RWPE1 (cell line): ENCODE data around the gene EYA4.

Experiments used
- CTCF ChIA-PET: fragments of 350-600 bp; sonication (Branson Sonifier 250); formaldehyde crosslinking; extraction: SDS; loops from one replicate; lab custom pipeline; 2021; lab: Yijun Ruan, JAX
- POLR2A ChIA-PET: fragments of 400-600 bp; formaldehyde crosslinking; extraction: SDS; loops from one replicate; lab custom pipeline; 2020; ENCODE audit warnings: antibody characterized with exemption; ENCODE audit not compliant: low non-redundant PET; lab: Yijun Ruan, JAX
- DNase-seq: peaks from one replicate; pipeline ENCODE4 v3.0.0; 2012; ENCODE audit warnings: low spot score
- H3K27ac ChIP-seq: fragments of 450-650 bp; 2 replicates; pipeline ENCODE4 v1.5.1; 2017
- TF ChIP-seq, protein P1 (sequence below): fragments of 450-650 bp; conservative IDR thresholded peaks from 2 replicates; pipeline ENCODE4 v1.5.1; 2017; ENCODE audit warnings: low read depth, mild to moderate bottlenecking

Gene EYA4

DNA sequence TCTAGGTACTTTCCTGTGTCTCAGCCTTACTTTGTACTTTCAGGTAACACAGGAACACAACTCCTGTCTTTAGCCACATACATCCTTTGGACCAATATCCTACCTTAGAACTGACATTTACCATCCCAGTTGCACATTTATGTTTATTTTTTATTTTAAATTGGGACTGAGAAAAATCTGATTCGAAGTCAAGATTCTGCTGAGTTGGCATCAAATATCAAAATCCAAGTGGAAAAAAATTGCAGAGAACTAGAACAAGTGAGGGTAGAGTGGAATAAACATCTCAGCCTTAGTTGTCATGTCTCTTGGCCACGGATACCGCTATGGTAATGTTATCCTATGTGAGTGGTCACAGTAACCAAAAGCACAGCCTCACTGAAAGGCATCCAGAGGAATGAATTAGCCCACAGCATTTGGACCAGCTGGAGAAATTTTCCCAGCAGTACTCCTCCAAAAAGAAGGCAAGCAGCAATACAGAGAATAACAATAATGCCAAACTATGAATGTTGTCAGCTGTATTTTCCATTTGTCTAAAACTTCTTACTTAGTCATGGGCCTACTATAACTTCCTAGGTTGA lies 17.6 kb upstream of the EYA4 start:
- CTCF ChIA-PET: no interaction called here
- POLR2A ChIA-PET: no interaction called here
- no peak for DNase-seq
- TF ChIP-seq, protein P1, sequence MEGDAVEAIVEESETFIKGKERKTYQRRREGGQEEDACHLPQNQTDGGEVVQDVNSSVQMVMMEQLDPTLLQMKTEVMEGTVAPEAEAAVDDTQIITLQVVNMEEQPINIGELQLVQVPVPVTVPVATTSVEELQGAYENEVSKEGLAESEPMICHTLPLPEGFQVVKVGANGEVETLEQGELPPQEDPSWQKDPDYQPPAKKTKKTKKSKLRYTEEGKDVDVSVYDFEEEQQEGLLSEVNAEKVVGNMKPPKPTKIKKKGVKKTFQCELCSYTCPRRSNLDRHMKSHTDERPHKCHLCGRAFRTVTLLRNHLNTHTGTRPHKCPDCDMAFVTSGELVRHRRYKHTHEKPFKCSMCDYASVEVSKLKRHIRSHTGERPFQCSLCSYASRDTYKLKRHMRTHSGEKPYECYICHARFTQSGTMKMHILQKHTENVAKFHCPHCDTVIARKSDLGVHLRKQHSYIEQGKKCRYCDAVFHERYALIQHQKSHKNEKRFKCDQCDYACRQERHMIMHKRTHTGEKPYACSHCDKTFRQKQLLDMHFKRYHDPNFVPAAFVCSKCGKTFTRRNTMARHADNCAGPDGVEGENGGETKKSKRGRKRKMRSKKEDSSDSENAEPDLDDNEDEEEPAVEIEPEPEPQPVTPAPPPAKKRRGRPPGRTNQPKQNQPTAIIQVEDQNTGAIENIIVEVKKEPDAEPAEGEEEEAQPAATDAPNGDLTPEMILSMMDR: no peak
- H3K27ac ChIP-seq: no peak overlapping the region

DNA sequence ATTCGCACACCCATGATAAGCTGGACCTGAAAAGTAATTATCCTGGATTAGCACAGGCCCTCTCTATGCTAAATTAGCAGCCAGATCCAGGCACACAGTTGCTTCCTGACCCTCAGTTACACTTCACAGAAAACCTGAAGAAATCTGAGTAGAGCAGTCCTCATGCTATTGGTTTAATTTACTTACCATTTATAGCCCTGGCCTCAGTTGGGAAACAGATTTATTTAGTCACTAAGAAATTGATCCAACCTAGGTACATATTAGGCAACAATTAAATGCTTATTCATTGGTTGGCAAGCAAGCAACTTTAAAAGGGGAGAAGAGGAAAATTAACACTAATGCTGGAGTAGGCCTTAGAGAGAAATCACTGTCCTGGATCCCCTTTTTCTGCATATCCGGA lies 15.6 kb upstream of the EYA4 start:
- TF ChIP-seq, protein P1: no peak
- ChIA-PET POLR2A (no interaction called here), CTCF (no interaction called here)
- no peak overlapping the region for H3K27ac ChIP-seq
- no peak for DNase-seq

DNA sequence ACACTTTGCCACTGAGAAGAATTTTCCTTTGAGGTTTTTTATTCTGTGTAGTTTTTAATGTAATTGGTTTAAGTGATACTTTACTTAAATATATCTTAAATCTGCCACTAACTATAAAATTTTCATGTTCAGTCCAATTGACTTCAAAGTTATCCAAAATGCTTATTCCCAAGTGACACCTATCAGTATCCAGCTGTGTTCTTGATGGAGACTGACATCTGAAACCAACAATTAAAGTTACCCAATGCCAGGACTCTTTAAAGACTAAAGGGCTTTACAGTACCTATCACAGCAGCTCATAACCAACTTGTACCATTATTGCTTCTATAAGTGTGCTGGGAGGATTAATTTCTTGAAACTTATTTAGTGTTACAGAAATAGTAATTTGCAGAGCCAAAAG lies 13.8 kb upstream of the EYA4 start:
- no peak for DNase-seq
- TF ChIP-seq, protein P1: no peak
- ChIA-PET CTCF (interaction anchor here (0.7 kb wide), 1 partner anchor 11 kb away, joined by 3 read pairs; no protein-coding TSS in a partner anchor), POLR2A (no interaction called here)
- H3K27ac ChIP-seq: no peak overlapping the region

DNA sequence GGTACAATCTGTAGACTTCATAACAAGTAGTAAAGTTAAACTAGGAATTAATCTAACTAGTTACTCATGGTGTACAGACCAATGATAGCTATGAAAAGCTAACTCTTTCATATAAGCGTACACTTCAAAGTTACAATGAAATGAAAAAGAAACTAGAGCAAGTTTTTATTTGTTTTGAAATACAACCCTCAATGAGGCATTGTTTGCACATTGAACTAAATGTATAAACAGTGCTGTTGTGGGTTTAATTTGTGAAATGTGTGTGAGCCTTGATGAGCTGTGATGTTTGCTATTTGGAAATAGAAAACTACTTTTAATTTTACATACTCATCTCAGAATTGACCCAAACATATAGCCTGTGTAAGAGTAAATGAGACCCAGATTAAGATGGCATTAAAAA lies 11.1 kb upstream of the EYA4 start:
- ChIA-PET POLR2A (no interaction called here), CTCF (interaction anchor here (0.8 kb wide), 1 partner anchor 14 kb away, joined by 3 read pairs; no protein-coding TSS in a partner anchor)
- no peak overlapping the region for H3K27ac ChIP-seq
- TF ChIP-seq, protein P1: no peak
- DNase-seq: no peak

DNA sequence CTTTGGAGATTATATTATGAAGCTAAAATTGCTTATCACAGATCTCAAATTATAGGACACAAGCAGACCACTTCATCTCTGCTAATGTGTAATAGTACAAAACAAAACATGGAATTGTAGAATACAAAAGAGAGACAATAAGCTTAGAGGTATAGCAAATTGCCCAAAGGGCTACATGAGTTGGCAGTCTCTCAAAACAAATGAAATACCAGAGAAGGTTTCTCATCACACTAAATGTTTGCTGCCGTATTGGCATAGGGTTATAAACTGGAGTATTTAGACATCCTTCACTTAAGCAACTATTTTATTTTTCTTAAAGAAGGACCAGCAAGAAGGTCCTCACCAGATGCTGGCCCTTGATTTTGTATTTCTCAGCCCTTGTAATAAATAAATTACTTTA lies 5.9 kb upstream of the EYA4 start:
- H3K27ac ChIP-seq: no peak overlapping the region
- DNase-seq: no peak
- ChIA-PET CTCF (no interaction called here), POLR2A (no interaction called here)
- TF ChIP-seq, protein P1: no peak

DNA sequence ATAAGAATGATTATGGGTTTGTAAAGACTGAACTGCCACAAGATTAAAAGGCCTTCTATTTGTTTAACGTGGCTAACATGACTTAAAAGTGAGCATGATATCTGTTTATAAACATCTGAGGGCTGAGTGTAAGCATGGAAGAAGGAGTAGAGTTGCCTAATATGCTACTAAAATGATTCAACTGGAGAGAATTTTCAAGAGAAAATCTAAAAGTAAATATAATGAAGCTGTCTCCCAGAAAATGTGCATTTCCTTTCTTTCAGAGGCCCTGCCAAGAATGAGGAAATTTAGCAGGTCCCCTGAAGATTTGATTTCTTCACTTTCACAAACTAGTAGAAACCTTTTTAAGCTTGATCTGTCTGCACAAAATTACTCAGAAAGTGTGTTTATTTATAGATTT lies 4.2 kb upstream of the EYA4 start:
- TF ChIP-seq, protein P1: no peak
- POLR2A ChIA-PET: no interaction called here
- no peak overlapping the region for H3K27ac ChIP-seq
- CTCF ChIA-PET: no interaction called here
- DNase-seq: no peak
